ENCODE results near the gene DMAC2. TPM values are rescaled to one million over a fixed set of nuclear protein-coding genes. Genes with fewer than 3 reads are reported as not detected.

Gene DMAC2
- total and polyA plus RNA-seq, 2 of the 13 experiments (the other 11 are each of a cell fraction or from before 2014, with no cell fraction given), result 39.0 to 66.0 TPM

DNA sequence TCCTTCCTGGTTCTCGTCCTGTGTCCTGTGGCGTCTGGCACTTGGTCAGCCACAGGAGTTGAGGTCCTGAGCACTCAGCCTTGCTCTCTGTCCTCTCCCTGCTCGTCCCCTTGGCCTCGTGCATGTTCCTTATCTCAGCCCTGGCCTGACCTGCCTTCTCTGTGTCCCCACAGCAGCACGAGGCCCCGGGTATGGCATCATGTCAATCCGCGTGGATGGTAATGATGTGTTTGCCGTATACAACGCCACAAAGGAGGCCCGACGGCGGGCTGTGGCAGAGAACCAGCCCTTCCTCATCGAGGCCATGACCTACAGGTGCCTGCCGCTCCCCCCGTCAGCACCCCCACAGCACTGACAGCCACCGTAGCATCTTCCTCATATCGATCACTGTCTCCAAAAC lies 17.3 kb downstream of the DMAC2 start (continued):
- TF ChIP-seq, protein P1, sequence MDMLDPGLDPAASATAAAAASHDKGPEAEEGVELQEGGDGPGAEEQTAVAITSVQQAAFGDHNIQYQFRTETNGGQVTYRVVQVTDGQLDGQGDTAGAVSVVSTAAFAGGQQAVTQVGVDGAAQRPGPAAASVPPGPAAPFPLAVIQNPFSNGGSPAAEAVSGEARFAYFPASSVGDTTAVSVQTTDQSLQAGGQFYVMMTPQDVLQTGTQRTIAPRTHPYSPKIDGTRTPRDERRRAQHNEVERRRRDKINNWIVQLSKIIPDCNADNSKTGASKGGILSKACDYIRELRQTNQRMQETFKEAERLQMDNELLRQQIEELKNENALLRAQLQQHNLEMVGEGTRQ (IDR thresholded peaks at IDR 0.05; ENCODE audit: low read depth, low read length), result no peak
- TF ChIP-seq, protein P1 (CRISPR knock-in tag; IDR thresholded peaks at IDR 0.05; ENCODE audit: borderline replicate concordance), result no peak
- TF ChIP-seq SPEN (CRISPR knock-in tag; IDR thresholded peaks at IDR 0.05; ENCODE audit: low read depth) (no peak), ZNF343 (CRISPR knock-in tag; IDR thresholded peaks at IDR 0.05) (no peak), ZNF577 (CRISPR knock-in tag; IDR thresholded peaks at IDR 0.05; ENCODE audit: borderline replicate concordance, low read depth) (no peak), PTBP1 (IDR thresholded peaks at IDR 0.05; ENCODE audit: low read depth, low read length, poor library complexity, severe bottlenecking) (no peak)
- TF ChIP-seq, protein P2, sequence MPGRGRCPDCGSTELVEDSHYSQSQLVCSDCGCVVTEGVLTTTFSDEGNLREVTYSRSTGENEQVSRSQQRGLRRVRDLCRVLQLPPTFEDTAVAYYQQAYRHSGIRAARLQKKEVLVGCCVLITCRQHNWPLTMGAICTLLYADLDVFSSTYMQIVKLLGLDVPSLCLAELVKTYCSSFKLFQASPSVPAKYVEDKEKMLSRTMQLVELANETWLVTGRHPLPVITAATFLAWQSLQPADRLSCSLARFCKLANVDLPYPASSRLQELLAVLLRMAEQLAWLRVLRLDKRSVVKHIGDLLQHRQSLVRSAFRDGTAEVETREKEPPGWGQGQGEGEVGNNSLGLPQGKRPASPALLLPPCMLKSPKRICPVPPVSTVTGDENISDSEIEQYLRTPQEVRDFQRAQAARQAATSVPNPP (CRISPR knock-in tag; IDR thresholded peaks at IDR 0.05), result no peak

DNA sequence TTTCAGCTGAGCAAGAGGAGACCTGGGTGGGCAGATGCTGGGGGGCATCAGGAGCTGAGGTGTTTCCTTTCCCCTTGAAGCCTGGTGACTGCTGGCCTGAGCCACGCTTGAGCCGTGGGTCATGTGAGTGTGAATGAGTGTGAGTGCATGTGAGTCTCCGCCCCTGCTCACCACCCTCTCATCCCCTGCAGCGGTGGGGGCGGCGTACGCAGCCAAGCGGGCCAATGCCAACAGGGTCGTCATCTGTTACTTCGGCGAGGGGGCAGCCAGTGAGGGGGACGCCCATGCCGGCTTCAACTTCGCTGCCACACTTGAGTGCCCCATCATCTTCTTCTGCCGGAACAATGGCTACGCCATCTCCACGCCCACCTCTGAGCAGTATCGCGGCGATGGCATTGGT lies 17.7 kb downstream of the DMAC2 start:
- Histone ChIP-seq H3K4me1 (ENCODE audit: insufficient read depth, low read length) (peaks cover 29% of the 10 kb centered on the region), H4K20me1 (ENCODE audit: insufficient read depth, low read length) (no peaks in the 10 kb centered on the region), H3K27me3 (ENCODE audit: control insufficient read depth in 1 of 2, insufficient read depth in 2 of 2, low read length in 2 of 2) (no peaks in the 10 kb centered on the region), H3K79me2 (ENCODE audit: insufficient read depth, low read length) (no peaks in the 10 kb centered on the region), H2AFZ (ENCODE audit: low read length) (no peak overlapping the region), H3K9ac (ENCODE audit: insufficient read depth, low read depth, low read length) (no peak overlapping the region), H3K27ac (ENCODE audit: extremely low read length, insufficient read depth, low read length) (no peak overlapping the region), H3K4me2 (ENCODE audit: low read depth, low read length) (no peak overlapping the region), H3K9me3 (ENCODE audit: low read length) (no peaks in the 10 kb centered on the region), H3K36me3 (replicated peaks in 1 of 2; ENCODE audit: control insufficient read depth in 1 of 2, insufficient read depth in 2 of 2, low read length in 2 of 2) (peaks cover 20 to 32% of the 10 kb centered on the region in 2 experiments; a peak in 4 of 5 replicates), H3K4me3 (replicated peaks in 1 of 3; ENCODE audit: insufficient read depth in 1 of 3, low read depth in 2 of 3, low read length in 3 of 3) (no peak overlapping the region)
- FAIRE-seq, result no peak
- ChIA-PET CTCF (ENCODE audit: low intra/inter-chr PET ratio, low total read pairs) (no interaction called here), POLR2A (no interaction called here)
- WGBS (ENCODE audit: low lambda C conversion rate), result 98% methylated on average over 17 of the region's 20 CpGs
- BruUV-seq (replicated peaks), result no TSS peak
- in situ Hi-C loops (cut with HindIII; ENCODE audit: extremely low pct_ligation_motif_present, low pct_unique_long_range_greater_than_20kb) (no loop called here), intact Hi-C loops (cut with micrococcal nuclease; ENCODE audit: unreplicated experiment) (no loop called here)
- no peak for DNase-seq (ENCODE audit: low spot score)
- no peak for ATAC-seq
- TF ChIP-seq, protein P3, sequence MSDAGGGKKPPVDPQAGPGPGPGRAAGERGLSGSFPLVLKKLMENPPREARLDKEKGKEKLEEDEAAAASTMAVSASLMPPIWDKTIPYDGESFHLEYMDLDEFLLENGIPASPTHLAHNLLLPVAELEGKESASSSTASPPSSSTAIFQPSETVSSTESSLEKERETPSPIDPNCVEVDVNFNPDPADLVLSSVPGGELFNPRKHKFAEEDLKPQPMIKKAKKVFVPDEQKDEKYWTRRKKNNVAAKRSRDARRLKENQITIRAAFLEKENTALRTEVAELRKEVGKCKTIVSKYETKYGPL (CRISPR knock-in tag; IDR thresholded peaks at IDR 0.05), result no peak
- TF ChIP-seq SATB2 (CRISPR knock-in tag; IDR thresholded peaks at IDR 0.05) (no peak), FOXM1 (CRISPR knock-in tag; IDR thresholded peaks at IDR 0.05) (no peak), KAT8 (CRISPR knock-in tag; IDR thresholded peaks at IDR 0.05) (no peak), ZNF777 (CRISPR knock-in tag; IDR thresholded peaks at IDR 0.05) (no peak), NFATC3 (CRISPR knock-in tag; IDR thresholded peaks at IDR 0.05) (no peak), EED (CRISPR knock-in tag; IDR thresholded peaks at IDR 0.05) (no peak), POLR2G (IDR thresholded peaks at IDR 0.05; ENCODE audit: low read depth, low read length) (no peak)
- TF ChIP-seq, protein P4, sequence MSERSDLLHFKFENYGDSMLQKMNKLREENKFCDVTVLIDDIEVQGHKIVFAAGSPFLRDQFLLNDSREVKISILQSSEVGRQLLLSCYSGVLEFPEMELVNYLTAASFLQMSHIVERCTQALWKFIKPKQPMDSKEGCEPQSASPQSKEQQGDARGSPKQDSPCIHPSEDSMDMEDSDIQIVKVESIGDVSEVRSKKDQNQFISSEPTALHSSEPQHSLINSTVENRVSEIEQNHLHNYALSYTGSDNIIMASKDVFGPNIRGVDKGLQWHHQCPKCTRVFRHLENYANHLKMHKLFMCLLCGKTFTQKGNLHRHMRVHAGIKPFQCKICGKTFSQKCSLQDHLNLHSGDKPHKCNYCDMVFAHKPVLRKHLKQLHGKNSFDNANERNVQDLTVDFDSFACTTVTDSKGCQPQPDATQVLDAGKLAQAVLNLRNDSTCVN (CRISPR knock-in tag; IDR thresholded peaks at IDR 0.05; ENCODE audit: borderline replicate concordance), result no peak
- TF ChIP-seq, protein P5, sequence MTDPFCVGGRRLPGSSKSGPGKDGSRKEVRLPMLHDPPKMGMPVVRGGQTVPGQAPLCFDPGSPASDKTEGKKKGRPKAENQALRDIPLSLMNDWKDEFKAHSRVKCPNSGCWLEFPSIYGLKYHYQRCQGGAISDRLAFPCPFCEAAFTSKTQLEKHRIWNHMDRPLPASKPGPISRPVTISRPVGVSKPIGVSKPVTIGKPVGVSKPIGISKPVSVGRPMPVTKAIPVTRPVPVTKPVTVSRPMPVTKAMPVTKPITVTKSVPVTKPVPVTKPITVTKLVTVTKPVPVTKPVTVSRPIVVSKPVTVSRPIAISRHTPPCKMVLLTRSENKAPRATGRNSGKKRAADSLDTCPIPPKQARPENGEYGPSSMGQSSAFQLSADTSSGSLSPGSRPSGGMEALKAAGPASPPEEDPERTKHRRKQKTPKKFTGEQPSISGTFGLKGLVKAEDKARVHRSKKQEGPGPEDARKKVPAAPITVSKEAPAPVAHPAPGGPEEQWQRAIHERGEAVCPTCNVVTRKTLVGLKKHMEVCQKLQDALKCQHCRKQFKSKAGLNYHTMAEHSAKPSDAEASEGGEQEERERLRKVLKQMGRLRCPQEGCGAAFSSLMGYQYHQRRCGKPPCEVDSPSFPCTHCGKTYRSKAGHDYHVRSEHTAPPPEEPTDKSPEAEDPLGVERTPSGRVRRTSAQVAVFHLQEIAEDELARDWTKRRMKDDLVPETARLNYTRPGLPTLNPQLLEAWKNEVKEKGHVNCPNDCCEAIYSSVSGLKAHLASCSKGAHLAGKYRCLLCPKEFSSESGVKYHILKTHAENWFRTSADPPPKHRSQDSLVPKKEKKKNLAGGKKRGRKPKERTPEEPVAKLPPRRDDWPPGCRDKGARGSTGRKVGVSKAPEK (CRISPR knock-in tag; IDR thresholded peaks at IDR 0.05; ENCODE audit: borderline replicate concordance), result no peak

Measured in HepG2 (cell line).